Esophagus squamous epithelium (tissue), 5 donors: ENCODE data around the gene OAS3. TPM values are rescaled to one million over a fixed set of nuclear protein-coding genes. Genes with fewer than 3 reads are reported as not detected.
A peak's percentile ranks its signal among the peaks of the same experiment; 100 is the strongest.

ENCODE experiments used
- DNase-seq: peaks from one replicate; lab custom pipeline; 2025; lab: John Stamatoyannopoulos, UW
- H3K27ac ChIP-seq, 4 donors: fragments of 200-600 bp; sonication (generic); one replicate each; pipeline ENCODE4 v1.5.1; 2016 to 2019; ENCODE audit warnings: mild to moderate bottlenecking in 1 of 4
- H3K27me3 ChIP-seq, 4 donors: fragments of 200-600 bp; sonication (generic); 1 replicate in 3 of 4; 2 replicates in 1 of 4; pipeline versions ENCODE4 v1.5.1 to v1.6.0; 2017 to 2021; ENCODE audit warnings: antibody characterized with exemption in 1 of 4
- H3K36me3 ChIP-seq, 3 donors: fragments of 200-600 bp; sonication (generic); one replicate each; pipeline ENCODE4 v1.5.1; 2016 to 2019
- H3K4me1 ChIP-seq, 3 donors: fragments of 200-600 bp; sonication (generic); one replicate each; pipeline ENCODE4 v1.5.1; 2017 to 2019
- H3K4me3 ChIP-seq, 4 donors: fragments of 200-600 bp; sonication (generic); 1 replicate in 3 of 4; 2 replicates in 1 of 4; pipeline ENCODE4 v1.5.1; 2016 to 2019; ENCODE audit warnings: mild to moderate bottlenecking in 2 of 4, moderate library complexity in 1 of 4
- H3K9me3 ChIP-seq, 3 donors: fragments of 200-600 bp; sonication (generic); one replicate each; pipeline ENCODE4 v1.5.1; 2016 to 2019
- CTCF ChIP-seq, 6 experiments: fragments of 450-650 bp in 4 of 6; fragments of 200-600 bp in 2 of 6; sonication (generic) in 2 of 6; IDR thresholded peaks; one replicate each; pipeline ENCODE4 v1.5.1; 2016 to 2019; ENCODE audit warnings: antibody characterized with exemption in 6 of 6, mild to moderate bottlenecking in 4 of 6, moderate library complexity in 4 of 6
- POLR2A ChIP-seq, 4 donors: fragments of 450-650 bp; IDR thresholded peaks; one replicate each; pipeline ENCODE4 v1.6.1; 2017; ENCODE audit warnings: antibody characterized with exemption in 4 of 4, mild to moderate bottlenecking in 4 of 4, moderate library complexity in 3 of 4
- WGBS, 2 donors: methylation state at CpG; one replicate each; pipeline ENCODE4 v1.1.5; 2018; 5-methylcytosine and 5-hydroxymethylcytosine counted together
- intact Hi-C: fragments of 100-400 bp; cut with DNase I; formaldehyde crosslinking; loops from one replicate; pipeline ENCODE4 v1.15.0; 2022
- total RNA-seq, 4 donors: library from RNA; depleted of rRNA; stranded (reverse); fragments of >200 nt; gene quantifications; one replicate each; pipeline ENCODE4 v1.1.0, GENCODE V29; 2016
- donor health status: DM: yes; HTN: yes; CAD: no.

OAS3 gene
- total RNA-seq, 4 donors from 2014 or later, result 25.2 to 40.0 (median 32.3) TPM

GRCh38 chr12:112992541-112993398 lies 54.5 kb downstream of the OAS3 start:
- peaks cover 0 to 61% (median 17%) of the 10 kb centered on the region in 3 donors for H3K36me3 ChIP-seq
- peaks cover 0 to 1% (median 0%) of the 10 kb centered on the region in 3 donors for H3K9me3 ChIP-seq
- no peak for DNase-seq
- WGBS, 2 donors, result 0 to 6% methylated on average over 1 to 2 of the region's 2 CpGs
- H3K27ac ChIP-seq, result no peak overlapping the region
- H3K4me1 ChIP-seq, result no peaks in the 10 kb centered on the region
- TF ChIP-seq POLR2A (IDR thresholded peaks at IDR 0.05), result no peak
- TF ChIP-seq CTCF (IDR thresholded peaks at IDR 0.05), result peak; percentile 68 to 98 (median 82)
- no peaks in the 10 kb centered on the region for H3K27me3 ChIP-seq
- intact Hi-C loops, result no loop called here
- no peak overlapping the region for H3K4me3 ChIP-seq

GRCh38 chr12:112995008-112995407 lies 56.7 kb downstream of the OAS3 start:
- Histone ChIP-seq H3K27ac (no peak overlapping the region), H3K27me3 (no peaks in the 10 kb centered on the region), H3K9me3 (peaks cover 0 to 10% (median 0%) of the 10 kb centered on the region in 3 donors), H3K4me1 (no peaks in the 10 kb centered on the region), H3K36me3 (peaks cover 5 to 61% (median 18%) of the 10 kb centered on the region in 3 donors), H3K4me3 (no peak overlapping the region)
- no peak for DNase-seq
- WGBS, 2 donors, result 78 to 88% methylated on average over 5 of the region's 5 CpGs
- TF ChIP-seq POLR2A (IDR thresholded peaks at IDR 0.05), result no peak
- no peak for TF ChIP-seq CTCF (IDR thresholded peaks at IDR 0.05)
- intact Hi-C loops, result no loop called here

GRCh38 chr12:112996501-112996900 lies 58.2 kb downstream of the OAS3 start:
- intact Hi-C loops, result no loop called here
- Histone ChIP-seq H3K9me3 (peaks cover 0 to 10% (median 0%) of the 10 kb centered on the region in 3 donors), H3K27ac (no peak overlapping the region), H3K27me3 (no peaks in the 10 kb centered on the region), H3K4me3 (no peak overlapping the region), H3K36me3 (peaks cover 5 to 61% (median 18%) of the 10 kb centered on the region in 3 donors), H3K4me1 (no peaks in the 10 kb centered on the region)
- WGBS, 2 donors, result 87 to 90% methylated on average over 8 of the region's 8 CpGs
- no peak for DNase-seq
- no peak for TF ChIP-seq CTCF (IDR thresholded peaks at IDR 0.05)
- TF ChIP-seq POLR2A (IDR thresholded peaks at IDR 0.05), result no peak

GRCh38 chr12:112997506-112997905 lies 59.2 kb downstream of the OAS3 start:
- DNase-seq, result no peak
- Histone ChIP-seq H3K9me3 (peaks cover 0 to 10% (median 0%) of the 10 kb centered on the region in 3 donors), H3K4me1 (no peaks in the 10 kb centered on the region), H3K4me3 (no peak overlapping the region), H3K27ac (no peak overlapping the region), H3K27me3 (no peaks in the 10 kb centered on the region), H3K36me3 (peaks cover 5 to 66% (median 18%) of the 10 kb centered on the region in 3 donors)
- intact Hi-C loops, result no loop called here
- WGBS, 2 donors, result 86 to 96% methylated on average over 3 to 7 of the region's 7 CpGs
- TF ChIP-seq CTCF (IDR thresholded peaks at IDR 0.05), result no peak
- no peak for TF ChIP-seq POLR2A (IDR thresholded peaks at IDR 0.05)
